MG63 (cell line): ENCODE results near the gene PHKA2. TPM values are rescaled to one million over a fixed set of nuclear protein-coding genes. Genes with fewer than 3 reads are reported as not detected.

Source experiments
- DNase-seq: peaks from one replicate; pipeline ENCODE4 v3.0.0-alpha.2; 2020
- H3K27me3 ChIP-seq: fragments of 250-450 bp; sonication (Bioruptor Pico); 2 replicates; pipeline ENCODE4 v1.5.1; 2020; ENCODE audit warnings: mild to moderate bottlenecking, moderate library complexity
- H3K36me3 ChIP-seq: fragments of 250-450 bp; sonication (Bioruptor Pico); 2 replicates; pipeline ENCODE4 v1.5.1; 2020; ENCODE audit warnings: mild to moderate bottlenecking, moderate library complexity
- H3K4me3 ChIP-seq: fragments of 250-450 bp; sonication (Bioruptor Pico); 2 replicates; pipeline ENCODE4 v1.5.1; 2020; ENCODE audit warnings: mild to moderate bottlenecking, moderate library complexity
- H3K9me3 ChIP-seq: fragments of 250-450 bp; sonication (Bioruptor Pico); 2 replicates; pipeline ENCODE4 v1.5.1; 2020; ENCODE audit warnings: mild to moderate bottlenecking, moderate library complexity
- total RNA-seq: library from RNA; depleted of rRNA; stranded (reverse); fragments of >200 nt; shearing (Covaris generic); gene quantifications from 2 replicates; pipeline ENCODE4 v1.2.3, GENCODE V29; 2014; ENCODE audit warnings: low replicate concordance

Gene PHKA2
- total RNA-seq, 1 experiment from 2014 or later, result 13.3 TPM

DNA sequence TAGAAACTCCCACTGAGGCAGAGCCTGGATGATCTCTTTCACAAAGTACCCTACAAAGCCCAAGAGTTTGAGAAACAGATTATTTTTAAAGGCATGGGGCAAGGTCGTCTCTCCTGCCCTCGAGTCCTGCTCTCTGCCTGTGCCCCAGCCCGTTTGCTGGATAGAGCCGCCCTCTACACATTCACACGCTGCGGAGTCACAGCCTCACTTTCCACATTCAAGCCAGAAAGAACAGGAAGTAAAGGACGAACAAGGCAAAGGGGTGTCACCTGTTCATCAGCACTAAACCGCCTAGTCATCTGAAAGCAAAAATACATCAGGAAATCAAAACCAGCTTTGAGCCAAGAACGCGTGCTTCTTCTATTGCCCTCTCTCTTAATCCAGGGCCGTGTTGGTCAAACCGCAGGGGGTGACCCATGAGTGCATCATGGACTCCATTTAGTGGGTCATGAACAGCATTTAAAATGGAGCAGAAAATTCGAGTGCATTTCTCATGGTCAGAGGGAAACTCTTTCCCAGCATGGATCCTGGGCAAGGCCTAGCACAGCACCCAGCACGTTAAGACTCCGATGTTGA lies 83.4 kb downstream of the PHKA2 start:
- Histone ChIP-seq H3K27me3 (no peaks in the 10 kb centered on the region), H3K4me3 (no peak overlapping the region), H3K9me3 (no peaks in the 10 kb centered on the region), H3K36me3 (no peaks in the 10 kb centered on the region)
- DNase-seq, result no peak

DNA sequence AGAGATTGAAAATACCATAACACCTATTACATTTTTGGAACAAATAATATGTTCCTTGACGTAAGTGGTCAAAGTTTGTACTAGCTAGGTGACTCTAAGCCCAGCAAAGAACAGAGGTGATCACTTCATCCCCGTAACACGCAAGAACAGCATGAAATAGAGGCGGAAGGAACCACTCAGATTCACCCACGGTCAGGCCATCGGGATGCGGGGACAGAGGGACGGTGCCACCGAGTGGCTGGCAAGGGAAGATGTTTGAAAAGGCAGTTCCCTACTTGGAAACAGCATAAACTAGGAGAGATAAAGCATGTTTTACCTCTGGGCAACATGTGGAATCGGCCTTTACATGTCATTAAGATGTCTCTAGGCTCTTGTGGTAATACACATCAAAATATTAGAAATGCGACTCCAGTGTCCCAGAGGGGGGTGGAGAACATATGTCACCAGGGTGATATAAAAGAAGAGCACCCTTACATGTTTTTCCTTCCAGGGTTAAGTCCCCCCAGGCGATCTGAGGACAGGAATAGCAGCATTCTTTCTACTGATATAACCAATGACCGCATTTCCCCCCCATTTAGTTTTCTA lies 84.0 kb downstream of the PHKA2 start:
- Histone ChIP-seq H3K27me3 (no peaks in the 10 kb centered on the region), H3K36me3 (no peaks in the 10 kb centered on the region), H3K9me3 (no peaks in the 10 kb centered on the region), H3K4me3 (no peak overlapping the region)
- DNase-seq, result no peak

DNA sequence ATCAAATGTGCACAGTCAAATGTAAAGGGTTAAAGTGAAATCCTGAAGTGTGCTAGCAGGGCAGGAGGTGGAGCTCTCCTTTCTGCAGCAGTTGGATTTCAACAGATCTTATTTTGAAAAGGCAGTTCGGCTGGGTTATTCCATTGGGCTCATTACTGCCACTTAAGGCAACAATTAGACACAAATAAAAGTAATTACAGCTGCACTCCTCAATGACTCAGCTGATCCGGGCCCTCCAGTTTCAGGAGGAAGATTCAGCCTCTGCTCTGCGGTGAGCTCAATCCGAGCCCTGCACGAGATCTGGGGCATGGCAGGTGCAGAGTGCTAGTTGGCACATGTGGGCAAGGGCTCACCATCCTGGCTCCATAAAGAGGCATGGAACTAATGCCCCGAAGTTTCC lies 85.4 kb downstream of the PHKA2 start:
- no peak for DNase-seq
- no peaks in the 10 kb centered on the region for H3K36me3 ChIP-seq
- no peaks in the 10 kb centered on the region for H3K27me3 ChIP-seq
- no peaks in the 10 kb centered on the region for H3K9me3 ChIP-seq
- H3K4me3 ChIP-seq, result no peak overlapping the region

DNA sequence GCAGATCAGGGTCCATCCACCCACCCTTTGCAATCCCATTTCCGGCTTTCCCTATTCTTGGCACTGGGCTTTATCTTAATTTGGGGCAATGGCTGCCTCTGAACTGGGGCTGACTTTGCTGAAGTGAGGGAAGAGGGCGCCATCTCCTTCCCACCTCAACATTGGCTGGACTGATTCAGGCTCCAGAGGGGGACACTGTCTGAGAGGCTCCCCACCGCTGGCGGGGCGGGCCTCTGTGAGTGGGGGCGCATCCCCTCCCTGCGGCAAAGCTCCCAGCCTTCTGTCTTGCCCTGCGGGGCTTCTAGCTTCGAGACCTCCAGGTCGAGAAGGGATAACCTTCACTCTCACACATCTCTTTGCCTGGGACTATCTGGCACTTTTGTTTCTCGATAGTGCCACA lies 85.8 kb downstream of the PHKA2 start:
- DNase-seq, result no peak
- no peaks in the 10 kb centered on the region for H3K27me3 ChIP-seq
- no peaks in the 10 kb centered on the region for H3K9me3 ChIP-seq
- H3K4me3 ChIP-seq, result no peak overlapping the region
- no peaks in the 10 kb centered on the region for H3K36me3 ChIP-seq

DNA sequence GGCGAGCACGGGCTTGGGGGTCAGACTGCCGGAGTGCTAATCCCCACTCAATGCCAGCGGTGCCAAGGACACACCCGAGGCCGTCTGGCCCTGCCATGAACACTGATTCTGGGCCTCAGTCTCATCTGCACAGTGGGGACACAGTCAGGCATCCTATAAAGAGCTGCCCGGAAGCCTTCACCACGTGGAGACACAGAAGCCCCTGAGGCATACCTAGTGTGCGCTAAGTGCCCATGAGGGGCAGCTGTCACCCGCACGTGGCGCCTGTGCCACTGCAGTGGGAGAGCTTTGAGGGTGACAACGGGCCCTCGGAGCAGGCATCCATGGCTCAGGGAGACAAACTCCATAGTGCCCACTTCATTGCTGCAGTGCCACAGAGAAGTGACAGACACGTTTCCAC lies 86.3 kb downstream of the PHKA2 start:
- H3K9me3 ChIP-seq, result no peaks in the 10 kb centered on the region
- no peaks in the 10 kb centered on the region for H3K27me3 ChIP-seq
- H3K4me3 ChIP-seq, result no peak overlapping the region
- DNase-seq, result no peak
- no peaks in the 10 kb centered on the region for H3K36me3 ChIP-seq

DNA sequence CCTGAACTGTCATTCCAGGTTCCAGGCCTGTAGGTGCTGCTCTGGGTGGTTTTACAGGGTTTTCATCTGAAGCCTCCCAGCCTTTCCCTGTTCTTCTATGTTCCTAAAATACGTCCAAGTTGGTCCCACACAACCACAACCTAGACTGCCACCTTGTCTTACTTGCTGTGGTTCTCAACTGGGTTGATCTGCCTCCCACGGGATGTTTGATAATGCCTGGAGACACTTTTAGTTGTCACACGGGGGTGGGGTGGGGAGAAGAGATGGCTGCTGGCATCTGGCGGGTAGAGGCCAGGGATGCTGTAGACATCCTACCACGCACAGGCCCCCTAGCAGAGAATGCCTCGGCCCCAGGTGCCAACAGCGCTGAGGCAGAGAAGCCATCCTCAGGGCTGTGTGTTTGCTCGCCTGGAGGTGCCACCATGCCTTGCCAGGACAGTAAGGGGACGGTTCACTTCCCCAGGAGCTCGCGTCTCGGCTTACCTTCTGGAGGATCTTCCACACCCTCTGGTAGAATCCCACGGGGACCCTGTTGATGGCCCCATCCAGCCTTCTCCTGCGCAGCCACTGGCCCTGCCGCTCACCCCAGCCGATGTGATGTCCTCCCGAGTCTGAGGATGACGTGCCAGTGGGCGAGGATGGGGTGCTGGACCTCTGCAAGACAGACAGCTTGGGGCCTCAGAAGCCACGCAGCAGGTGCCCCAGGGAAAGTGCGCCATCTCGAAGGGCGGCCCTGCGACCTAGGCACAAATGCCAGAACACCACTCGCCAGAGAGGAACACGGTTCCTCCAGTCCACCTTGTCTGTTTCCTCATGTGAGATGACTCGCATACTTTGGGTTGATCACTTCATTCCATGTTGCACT lies 87.0 kb downstream of the PHKA2 start:
- DNase-seq, result no peak
- Histone ChIP-seq H3K4me3 (no peak overlapping the region), H3K27me3 (no peaks in the 10 kb centered on the region), H3K9me3 (no peaks in the 10 kb centered on the region), H3K36me3 (no peaks in the 10 kb centered on the region)

DNA sequence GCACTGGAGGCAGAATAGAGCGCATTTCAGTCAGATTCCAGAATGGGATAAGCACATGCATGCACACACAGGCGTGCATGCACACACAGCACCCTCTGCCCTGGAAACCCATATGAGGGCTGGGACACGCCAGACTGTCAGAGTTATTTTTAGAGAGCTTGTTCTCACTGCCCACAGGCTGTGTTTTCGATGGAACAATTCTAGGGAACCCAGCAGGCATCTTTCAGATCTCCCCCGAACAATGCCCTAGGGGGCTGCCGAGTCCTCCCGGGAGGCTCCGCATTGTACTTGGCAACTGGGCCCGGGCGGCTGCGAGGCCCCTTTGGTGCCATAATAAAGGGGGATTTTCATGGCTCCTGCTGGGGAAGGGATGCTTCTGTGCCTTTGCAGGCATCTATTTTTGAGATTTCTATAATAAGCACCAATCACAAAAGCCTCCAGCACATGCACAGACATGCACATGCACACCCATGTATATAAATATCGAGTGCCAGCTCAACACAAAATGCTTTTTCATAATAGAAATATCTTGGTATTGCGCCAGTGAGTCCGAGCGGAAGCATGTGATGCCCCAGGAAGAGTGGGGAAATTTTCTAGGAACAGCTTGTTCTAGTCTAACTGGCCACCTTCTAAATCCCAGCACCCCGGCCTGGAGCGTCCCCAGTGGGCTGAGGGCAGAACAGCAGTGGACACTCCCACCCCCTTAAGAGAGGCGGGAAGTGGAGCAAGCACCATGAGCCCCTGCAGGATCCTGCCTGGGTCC lies 88.5 kb downstream of the PHKA2 start:
- DNase-seq, result no peak
- H3K27me3 ChIP-seq, result no peaks in the 10 kb centered on the region
- no peaks in the 10 kb centered on the region for H3K36me3 ChIP-seq
- H3K4me3 ChIP-seq, result no peak overlapping the region
- H3K9me3 ChIP-seq, result no peaks in the 10 kb centered on the region

DNA sequence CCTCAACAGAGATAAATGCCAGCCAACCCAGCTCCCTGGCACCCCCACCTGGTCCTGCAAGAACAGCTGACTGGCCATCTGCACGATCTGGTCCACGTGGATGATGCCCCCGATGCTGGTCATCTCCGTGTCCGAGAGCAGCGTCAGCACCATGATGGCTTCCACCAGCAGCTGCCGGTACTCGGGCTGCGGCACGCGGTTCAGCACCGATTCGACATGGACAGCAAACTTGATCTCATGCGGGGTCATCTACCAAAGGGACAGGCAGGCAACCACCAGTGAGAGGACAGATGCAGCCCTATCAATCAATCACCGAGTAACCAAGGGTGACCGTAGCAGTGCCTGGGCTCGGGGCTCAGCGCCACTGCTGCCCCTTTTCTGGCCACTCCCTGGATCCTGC lies 89.8 kb downstream of the PHKA2 start:
- DNase-seq, result no peak
- no peaks in the 10 kb centered on the region for H3K27me3 ChIP-seq
- H3K9me3 ChIP-seq, result no peaks in the 10 kb centered on the region
- H3K36me3 ChIP-seq, result no peaks in the 10 kb centered on the region
- no peak overlapping the region for H3K4me3 ChIP-seq

DNA sequence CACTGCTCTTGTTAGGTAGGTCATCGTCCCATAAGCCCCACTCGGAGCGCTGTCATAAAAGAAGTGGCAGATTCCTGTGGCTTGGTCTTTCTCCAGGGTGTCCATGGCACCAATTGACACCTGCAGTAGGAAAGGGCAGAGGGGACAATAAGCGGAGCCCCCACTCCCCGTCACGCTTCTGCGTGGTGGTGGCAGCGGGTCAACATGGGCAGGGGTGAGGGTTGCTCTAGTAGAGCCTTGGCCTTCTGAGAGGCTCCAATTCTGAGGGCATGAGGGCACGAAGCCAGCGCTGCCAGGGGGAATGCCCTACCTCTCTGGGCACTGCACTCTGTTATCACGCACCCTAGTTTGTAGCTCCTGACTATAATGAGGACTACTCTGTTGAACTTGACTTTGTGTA lies 90.4 kb downstream of the PHKA2 start:
- Histone ChIP-seq H3K36me3 (no peaks in the 10 kb centered on the region), H3K9me3 (no peaks in the 10 kb centered on the region), H3K4me3 (no peak overlapping the region), H3K27me3 (no peaks in the 10 kb centered on the region)
- DNase-seq, result no peak

DNA sequence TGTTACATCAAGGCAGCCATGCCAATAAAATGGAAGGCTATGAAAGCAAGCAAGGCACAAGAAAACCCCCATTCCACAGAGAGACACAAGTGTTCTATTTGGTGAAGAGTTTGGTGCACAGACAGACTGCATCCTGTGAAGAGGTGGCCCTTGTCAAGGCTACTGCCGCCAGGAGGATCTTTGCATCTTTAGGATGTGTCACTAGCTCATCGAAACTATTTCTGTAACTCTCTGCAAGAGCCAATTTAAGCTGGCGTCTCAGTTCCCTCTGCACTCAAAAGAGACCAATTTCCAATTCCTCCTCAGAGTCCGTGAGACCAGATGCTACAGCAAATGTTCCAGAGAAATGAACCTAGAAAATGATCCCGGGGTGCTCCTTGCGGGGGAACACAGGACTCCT lies 91.0 kb downstream of the PHKA2 start:
- Histone ChIP-seq H3K27me3 (no peaks in the 10 kb centered on the region), H3K4me3 (no peak overlapping the region)
- no peak for DNase-seq

DNA sequence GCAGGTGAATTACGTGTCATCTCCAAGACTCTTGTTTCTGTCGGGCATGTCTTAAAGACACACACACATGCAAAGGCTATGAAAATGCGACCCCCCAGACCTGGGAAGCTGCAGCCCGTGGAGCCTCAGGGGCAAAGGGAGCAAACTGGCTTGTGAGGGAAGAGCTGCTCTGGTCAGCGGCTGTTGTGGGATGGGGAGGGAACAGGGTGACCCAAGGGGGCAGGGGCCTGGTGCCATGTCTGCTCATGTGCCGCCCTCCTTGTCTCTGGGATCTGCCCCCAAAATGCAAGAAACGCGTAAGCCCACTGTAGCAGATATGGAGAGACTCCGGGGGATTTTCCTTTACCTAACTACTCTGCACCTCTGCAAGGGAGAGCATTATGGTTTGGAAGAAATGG lies 92.4 kb downstream of the PHKA2 start:
- Histone ChIP-seq H3K27me3 (no peaks in the 10 kb centered on the region), H3K4me3 (no peak overlapping the region), H3K9me3 (no peaks in the 10 kb centered on the region), H3K36me3 (no peaks in the 10 kb centered on the region)
- DNase-seq, result no peak

More for the DNA sequence above, 91.0 kb downstream of the PHKA2 start:
- Histone ChIP-seq H3K9me3 (no peaks in the 10 kb centered on the region), H3K36me3 (no peaks in the 10 kb centered on the region)

DNA sequence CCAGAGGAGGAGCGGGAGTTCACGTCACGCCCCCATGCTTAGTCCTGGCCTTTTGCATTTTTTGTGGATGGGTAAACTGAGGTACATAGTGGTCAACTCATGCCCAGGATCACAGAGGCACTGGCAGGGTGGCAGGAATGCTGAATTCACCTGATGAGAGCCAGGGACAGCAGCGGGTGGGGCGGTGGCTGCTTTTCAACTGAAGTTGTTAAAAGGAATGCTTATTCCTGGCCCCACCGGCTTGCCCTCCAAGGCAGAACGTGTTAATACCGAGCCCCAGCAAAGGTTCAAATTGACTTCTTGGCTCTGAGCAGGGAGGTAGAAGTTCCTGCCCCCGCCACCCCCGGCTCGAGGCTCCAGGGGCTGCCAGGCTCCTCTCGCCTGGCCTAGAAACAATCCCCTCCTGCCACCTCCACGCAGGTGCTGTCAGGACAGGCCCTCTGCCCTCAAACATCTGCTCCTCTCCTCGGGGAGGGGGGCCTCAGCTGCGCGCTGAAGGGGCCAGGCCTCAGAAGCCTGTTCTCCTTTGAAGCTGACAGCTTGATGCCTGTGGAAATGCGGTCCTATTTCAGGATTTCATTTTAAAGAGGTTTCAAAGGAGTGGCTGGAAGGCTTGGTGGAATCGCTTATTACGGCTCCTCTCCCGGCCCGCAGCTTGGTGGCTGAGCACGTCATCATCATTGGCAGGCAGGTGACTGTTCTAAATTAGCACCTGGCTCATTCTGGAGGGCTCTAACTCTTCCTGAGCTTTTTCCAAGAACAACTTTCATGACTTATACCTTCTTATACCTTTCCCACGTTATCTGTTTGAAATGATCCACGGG lies 93.0 kb downstream of the PHKA2 start:
- no peaks in the 10 kb centered on the region for H3K9me3 ChIP-seq
- no peaks in the 10 kb centered on the region for H3K27me3 ChIP-seq
- H3K36me3 ChIP-seq, result no peaks in the 10 kb centered on the region
- no peak overlapping the region for H3K4me3 ChIP-seq
- no peak for DNase-seq

DNA sequence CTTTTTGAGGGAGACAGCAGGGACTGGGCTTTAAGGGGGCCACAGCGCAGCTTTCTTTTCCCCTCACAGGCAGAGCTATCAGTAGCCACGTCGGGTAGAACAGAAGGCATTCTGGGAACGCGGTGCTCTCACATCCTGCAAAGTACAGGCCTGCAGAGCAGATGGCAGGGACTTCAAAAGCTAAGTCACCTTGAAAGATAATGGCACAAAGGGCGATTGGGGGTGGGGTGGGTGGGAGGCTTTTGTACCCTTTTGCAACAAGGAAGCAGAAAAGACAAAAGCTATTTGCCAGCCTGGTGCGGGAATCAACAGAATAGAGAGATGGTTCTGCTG lies 93.9 kb downstream of the PHKA2 start:
- Histone ChIP-seq H3K27me3 (no peaks in the 10 kb centered on the region), H3K36me3 (no peaks in the 10 kb centered on the region), H3K4me3 (no peak overlapping the region), H3K9me3 (no peaks in the 10 kb centered on the region)
- DNase-seq, result no peak

DNA sequence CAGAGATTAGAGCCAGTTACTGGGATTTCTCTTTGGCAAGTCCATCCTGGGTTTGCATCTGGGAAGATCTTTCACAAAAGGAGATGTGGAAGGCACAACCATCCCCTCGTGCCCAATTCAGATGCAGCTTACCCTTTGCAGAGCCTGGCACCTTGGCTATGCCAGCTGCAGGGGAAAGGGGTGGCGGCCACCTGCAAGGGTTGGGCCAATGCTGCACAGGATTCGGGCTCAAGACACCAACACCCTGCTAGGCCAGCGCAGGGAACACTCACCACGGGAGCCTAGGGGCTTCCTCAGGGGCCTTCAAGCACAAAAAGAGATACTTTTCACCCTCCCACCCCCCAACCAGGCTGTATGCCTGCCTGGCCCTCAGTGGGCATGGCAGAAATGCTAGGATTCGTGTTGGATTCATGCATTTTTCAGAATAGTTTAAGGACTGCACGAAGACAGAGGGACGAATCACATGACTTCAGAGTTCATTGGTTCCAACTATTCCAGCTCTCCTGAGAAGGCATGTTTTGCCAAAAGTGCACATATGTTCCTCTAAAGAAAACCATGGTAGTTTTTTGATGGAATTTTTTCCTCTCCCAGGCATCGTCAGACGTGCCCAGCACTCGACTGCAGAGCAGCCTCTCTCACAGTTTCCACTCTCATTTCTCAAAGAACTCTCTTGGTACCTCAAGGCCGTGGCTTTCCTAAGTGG lies 94.4 kb downstream of the PHKA2 start:
- Histone ChIP-seq H3K4me3 (no peak overlapping the region), H3K27me3 (no peaks in the 10 kb centered on the region), H3K36me3 (no peaks in the 10 kb centered on the region), H3K9me3 (no peaks in the 10 kb centered on the region)
- DNase-seq, result no peak

DNA sequence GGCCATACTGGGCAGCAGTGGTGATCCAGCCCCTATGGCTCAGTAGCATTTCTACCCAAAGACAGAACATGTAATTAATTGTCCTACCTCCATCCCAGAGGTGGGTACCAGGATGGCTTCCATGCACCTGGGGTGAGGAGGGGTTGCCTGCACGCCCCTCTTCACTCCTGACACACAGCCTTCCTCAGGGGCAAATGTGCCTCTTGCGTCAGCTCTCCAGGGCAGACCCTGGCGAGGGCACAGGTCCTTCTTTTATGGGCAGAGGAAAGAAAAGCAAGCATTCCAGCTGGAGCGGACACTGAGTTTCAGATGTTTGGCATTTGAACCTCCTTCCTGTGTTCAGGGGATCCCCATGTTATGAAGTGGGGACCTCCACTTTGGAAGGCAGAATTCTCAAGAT lies 95.6 kb downstream of the PHKA2 start:
- H3K36me3 ChIP-seq, result no peaks in the 10 kb centered on the region
- no peak overlapping the region for H3K4me3 ChIP-seq
- no peaks in the 10 kb centered on the region for H3K27me3 ChIP-seq
- H3K9me3 ChIP-seq, result no peaks in the 10 kb centered on the region
- DNase-seq, result no peak

DNA sequence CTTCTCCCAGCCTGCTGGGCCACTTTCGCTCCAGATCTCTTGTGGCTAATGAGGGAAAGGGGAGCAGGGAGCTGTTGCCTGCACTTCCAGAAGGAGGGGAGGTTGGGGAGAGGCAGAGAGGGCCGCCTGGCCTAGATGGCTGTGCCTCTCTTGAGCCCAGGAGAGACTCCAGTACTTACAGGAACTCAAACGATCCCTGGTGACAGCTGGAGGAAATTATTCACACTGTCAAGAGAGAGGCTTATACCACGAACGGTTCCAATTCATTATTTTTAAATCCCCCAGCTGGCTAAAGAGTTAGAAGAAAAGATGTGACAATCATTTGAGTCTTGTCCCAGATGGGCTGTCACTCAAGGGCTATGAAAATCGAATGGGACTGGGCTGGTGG lies 96.1 kb downstream of the PHKA2 start:
- H3K4me3 ChIP-seq, result no peak overlapping the region
- H3K36me3 ChIP-seq, result no peaks in the 10 kb centered on the region
- no peaks in the 10 kb centered on the region for H3K27me3 ChIP-seq
- no peak for DNase-seq
- no peaks in the 10 kb centered on the region for H3K9me3 ChIP-seq
